ENCODE data around the gene AREG. TPM values are rescaled to one million over a fixed set of nuclear protein-coding genes. Genes with fewer than 3 reads are reported as not detected.
A peak's percentile ranks its signal among the peaks of the same experiment; 100 is the strongest.
"Not testable (repeated sequence)": the region's sequence is repeated elsewhere in the genome, so short reads cannot be mapped to it uniquely, and the experiment has no call there.

The AREG gene
- 9.9 TPM for total RNA-seq

GRCh38 chr4:74444891-74445642 is at the start of gene AREG:
Gene AREG (plus strand): TSS chr4:74445136. CDS start chr4:74445346, 210 bp downstream.
- peak; percentile 87 for DNase-seq (ENCODE audit: low spot score)

GRCh38 chr4:74395633-74396032 is 49.3 kb upstream of the AREG start:
- DNase-seq (ENCODE audit: low spot score): no peak

GRCh38 chr4:74397748-74398426 is 47.0 kb upstream of the AREG start:
- no peak for DNase-seq (ENCODE audit: low spot score)

GRCh38 chr4:74398894-74399589 is 45.9 kb upstream of the AREG start:
- not testable (repeated sequence) for DNase-seq (ENCODE audit: low spot score)

- no peak for DNase-seq (ENCODE audit: low spot score)
These were observed 44.5 kb upstream of the AREG start for GRCh38 chr4:74400395-74400794.

GRCh38 chr4:74402692-74403456 is 42.1 kb upstream of the AREG start:
- DNase-seq (ENCODE audit: low spot score): no peak

GRCh38 chr4:74407891-74408290 is 37.0 kb upstream of the AREG start:
- DNase-seq (ENCODE audit: low spot score): no peak

GRCh38 chr4:74408639-74409038 is 36.3 kb upstream of the AREG start:
- DNase-seq (ENCODE audit: low spot score): no peak

- DNase-seq (ENCODE audit: low spot score): no peak
These were observed 34.7 kb upstream of the AREG start for GRCh38 chr4:74410272-74410671.

GRCh38 chr4:74412225-74412624 is 32.7 kb upstream of the AREG start:
- no peak for DNase-seq (ENCODE audit: low spot score)

- no peak for DNase-seq (ENCODE audit: low spot score)
These were observed 31.7 kb upstream of the AREG start for GRCh38 chr4:74413265-74413664.

- DNase-seq (ENCODE audit: low spot score): no peak
These were observed 30.7 kb upstream of the AREG start for GRCh38 chr4:74414149-74414809.

- DNase-seq (ENCODE audit: low spot score): no peak
These were observed 29.2 kb upstream of the AREG start for GRCh38 chr4:74415602-74416300.

- no peak for DNase-seq (ENCODE audit: low spot score)
These were observed 26.8 kb upstream of the AREG start for GRCh38 chr4:74418063-74418670.

- no peak for DNase-seq (ENCODE audit: low spot score)
These were observed 24.1 kb upstream of the AREG start for GRCh38 chr4:74420863-74421262.

GRCh38 chr4:74423104-74423503 is 21.8 kb upstream of the AREG start:
- no peak for DNase-seq (ENCODE audit: low spot score)

- DNase-seq (ENCODE audit: low spot score): no peak
These were observed 20.8 kb upstream of the AREG start for GRCh38 chr4:74424111-74424510.

GRCh38 chr4:74426101-74426500 is 18.8 kb upstream of the AREG start:
- no peak for DNase-seq (ENCODE audit: low spot score)

GRCh38 chr4:74428276-74428675 is 16.7 kb upstream of the AREG start:
- DNase-seq (ENCODE audit: low spot score): no peak

- no peak for DNase-seq (ENCODE audit: low spot score)
These were observed 13.7 kb upstream of the AREG start for GRCh38 chr4:74431113-74431826.

Measured in mucosa of gallbladder (tissue), 1 donor.